ENCODE measurements around the gene ARPC2. TPM values are rescaled to one million over a fixed set of nuclear protein-coding genes. Genes with fewer than 3 reads are reported as not detected.
"Not testable (repeated sequence)": the region's sequence is repeated elsewhere in the genome, so short reads cannot be mapped to it uniquely, and the experiment has no call there.

The ARPC2 gene
- total RNA-seq, 1 donor from 2014 or later = 213 TPM

DNA sequence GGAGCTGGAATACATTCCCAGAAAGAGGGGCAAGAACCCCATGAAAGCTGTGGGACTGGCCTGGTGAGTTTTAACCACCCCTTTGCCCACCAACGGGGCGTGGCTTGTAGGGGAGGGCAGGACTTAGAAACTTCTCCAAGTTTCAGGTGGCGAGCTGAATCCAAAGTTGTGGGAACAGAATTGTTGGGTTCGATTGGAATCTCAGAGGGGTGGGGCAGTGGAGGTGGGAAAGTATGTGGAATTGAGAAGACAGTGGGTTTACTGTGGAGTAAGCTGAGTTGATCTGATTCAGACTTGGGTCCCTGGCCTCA, 54.5 kb downstream of the ARPC2 start:
- DNase-seq = no peak

DNA sequence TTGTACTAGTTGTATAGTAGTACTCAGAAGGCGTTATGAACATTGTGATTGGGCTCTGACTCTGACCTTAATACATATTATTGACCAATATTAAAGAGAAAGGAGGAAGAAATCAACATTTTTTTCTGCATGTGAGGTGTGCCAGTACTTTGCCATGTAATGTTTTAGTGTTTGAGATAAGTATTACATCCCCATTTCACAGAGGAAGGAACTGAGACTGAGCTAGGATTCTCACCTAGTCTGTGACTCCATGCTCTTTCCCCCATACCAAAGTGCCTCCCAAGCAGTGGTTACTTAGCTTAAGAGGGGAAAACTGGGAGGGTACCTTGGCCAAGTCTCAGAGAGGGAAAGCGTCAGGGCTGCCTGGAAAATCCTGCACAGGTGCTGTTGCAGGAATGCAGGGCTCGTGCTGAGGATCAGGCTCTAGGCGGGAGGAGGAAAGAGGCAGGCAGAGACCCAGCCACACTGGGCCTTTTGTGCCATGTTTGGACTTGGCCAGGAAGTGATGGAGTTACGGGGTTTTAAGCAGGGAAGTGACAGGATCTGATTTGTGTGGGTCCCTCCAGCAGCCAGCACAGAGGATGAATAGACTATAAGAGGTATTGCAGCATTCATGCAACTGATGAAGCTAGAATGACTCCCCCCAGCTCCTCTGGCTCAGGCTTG, 55.0 kb downstream of the ARPC2 start:
- DNase-seq = no peak

DNA sequence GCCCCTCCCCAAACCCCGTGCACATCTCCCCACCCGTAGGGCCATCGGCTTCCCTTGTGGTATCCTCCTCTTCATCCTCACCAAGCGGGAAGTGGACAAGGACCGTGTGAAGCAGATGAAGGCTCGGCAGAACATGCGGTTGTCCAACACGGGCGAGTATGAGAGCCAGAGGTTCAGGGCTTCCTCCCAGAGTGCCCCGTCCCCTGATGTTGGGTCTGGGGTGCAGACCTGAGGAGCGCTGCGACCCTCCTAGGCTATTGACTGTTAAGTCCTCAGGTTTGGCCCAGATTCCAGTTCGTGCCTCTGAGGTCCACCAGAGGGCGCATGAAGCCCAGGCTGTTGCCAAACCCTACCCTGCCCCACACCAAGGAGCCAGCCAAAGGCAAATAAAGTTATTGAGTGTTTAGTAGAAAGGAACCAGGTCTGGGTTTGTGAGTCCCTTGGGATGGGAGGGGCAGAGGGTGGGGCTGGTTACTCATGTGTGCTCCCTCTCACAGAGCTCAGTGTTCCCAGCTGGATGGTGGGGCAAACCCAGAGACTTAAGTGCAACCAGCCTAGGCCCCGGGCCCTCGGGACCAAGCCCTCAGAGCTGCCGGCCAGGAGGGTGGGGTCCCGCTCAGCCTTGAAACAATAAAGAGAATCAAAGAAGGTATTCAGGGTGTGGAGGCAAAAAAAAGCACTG, 55.7 kb downstream of the ARPC2 start:
- DNase-seq = peak; percentile 91

DNA sequence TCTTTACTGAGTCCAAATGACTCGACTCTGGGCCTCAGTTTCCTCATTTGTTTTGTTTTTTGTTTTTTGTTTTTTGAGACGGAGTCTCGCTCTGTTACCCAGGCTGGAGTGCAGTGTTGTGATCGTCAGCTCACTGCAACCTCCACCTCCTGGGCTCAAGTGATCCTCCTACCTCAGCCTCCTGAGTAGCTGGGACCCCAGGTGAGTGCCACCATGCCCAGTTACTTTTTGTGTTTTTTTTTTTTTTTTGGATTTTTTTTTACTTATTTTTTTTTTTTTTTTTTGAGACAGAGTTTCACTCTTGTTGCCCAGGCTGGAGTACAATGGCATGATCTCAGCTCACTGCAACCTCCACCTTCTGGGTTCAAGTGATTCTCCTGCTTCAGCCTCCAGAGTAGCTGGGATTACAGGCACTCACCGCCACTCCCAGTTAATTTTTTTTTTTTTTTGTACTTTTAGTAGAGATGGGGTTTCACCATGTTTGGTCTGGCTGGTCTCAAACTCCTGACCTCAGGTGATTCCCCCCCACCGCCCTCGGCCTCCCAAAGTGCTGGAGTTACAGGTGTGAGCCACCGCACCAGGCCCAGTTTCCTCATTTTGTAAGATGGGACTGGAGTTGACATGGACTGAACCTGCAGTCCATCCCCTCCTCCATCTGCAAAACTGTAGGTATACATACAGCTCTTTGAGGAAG, 56.4 kb downstream of the ARPC2 start:
- not testable (repeated sequence) for DNase-seq

DNA sequence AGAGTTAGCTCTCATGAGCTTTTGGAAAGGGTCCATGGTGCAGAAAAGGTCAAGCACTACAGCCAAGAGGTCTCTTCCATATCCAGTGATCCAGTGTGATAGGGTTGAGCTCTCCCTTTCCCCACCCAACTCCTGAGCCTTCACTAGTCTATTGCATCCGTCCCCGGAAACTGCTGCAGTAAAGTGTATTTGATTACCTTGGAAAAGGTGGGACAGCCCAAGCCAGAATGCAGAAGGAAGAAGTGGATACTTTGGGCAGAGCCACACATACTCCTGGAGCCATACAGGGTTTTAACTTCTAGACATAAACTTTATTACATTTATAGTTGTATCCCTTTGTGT, 56.9 kb downstream of the ARPC2 start:
- no peak for DNase-seq

DNA sequence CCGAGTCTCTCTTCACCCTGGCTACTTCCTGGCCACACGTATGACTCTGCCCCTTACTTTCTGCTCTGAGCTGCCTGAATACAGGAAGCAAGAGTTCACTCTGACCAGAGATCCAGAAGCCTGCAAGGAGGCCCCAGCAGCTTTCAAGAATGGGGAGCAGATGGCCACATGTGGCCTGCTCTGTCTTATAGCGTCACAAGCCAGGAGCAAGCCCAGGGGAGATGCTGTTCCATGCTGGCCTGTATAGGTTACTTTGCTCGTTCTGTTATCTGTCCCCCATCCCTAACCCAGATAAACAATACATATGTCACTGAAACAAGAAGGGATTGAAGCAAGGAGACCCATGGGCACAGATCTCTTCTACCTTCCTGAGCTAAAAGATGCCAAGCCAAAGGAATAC, 57.6 kb downstream of the ARPC2 start:
- no peak for DNase-seq

DNA sequence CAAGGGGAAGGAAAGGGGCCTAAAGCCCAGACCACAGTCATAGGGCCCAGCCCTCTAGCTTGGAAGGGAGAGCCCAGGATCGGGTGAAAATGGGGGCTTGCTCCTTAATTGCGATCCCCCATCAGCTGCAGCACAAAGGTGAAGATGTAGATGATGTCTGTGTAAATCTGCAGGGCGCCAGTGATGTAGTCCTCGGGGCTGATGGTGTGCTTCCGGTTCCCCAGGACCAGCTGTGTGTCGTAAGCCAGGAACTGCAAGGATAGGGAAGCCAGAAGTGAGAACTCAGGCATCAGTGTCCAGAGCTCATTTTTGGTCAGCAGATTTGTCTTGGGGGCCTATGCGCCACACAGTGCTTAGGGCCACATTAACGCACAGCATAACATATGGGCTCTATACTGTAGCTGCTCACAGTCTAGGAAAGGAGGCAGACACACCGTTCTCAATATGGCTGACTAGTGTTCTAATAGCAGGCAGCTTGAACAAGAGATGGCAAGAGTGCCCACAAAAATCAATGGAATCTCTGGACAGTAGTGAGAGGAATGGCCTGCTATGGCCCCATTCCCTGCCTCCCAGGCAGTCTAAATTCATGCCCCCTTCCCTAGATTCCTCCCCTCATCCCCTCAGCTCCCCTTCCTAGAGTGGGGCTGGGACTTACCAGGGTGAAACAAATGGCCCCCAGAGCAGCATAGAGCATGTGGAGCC, 58.5 kb downstream of the ARPC2 start:
- DNase-seq = no peak

DNA sequence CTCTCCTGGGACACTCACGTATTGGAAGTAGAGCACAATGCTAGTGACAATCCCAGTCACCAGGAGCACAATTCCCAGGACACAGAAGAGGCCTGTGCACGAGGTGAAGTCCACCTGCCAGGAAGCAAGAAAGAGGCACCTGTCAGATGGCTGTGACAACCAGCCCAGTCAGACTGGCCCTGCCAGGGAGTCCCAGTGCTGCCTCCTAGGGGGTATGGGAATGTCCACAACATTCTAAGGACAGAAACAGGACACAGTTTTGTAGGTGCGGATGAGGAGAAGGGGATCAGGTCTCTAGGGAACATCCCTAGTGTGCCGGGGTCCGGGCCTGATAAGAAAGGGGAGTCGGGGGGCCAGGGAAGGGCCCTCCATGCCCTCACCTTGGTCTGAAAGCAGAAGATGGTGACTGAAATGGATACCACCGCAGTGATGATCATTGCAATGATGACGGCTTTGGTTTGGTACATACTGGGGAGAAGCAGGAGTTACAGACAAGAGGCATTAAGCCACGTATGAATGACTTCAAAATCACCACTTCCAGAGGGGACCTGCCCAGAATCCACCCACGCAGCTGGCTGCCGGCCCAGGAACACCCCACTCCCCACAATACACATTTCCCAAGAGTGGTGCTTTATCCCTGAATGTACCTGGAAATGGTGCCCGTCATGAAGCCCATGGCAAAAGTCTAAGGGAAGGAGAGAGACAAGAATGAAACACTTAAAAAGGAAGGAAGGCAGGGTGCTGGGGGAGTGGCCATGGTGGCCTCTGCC, 60.2 kb downstream of the ARPC2 start:
- no peak for DNase-seq

DNA sequence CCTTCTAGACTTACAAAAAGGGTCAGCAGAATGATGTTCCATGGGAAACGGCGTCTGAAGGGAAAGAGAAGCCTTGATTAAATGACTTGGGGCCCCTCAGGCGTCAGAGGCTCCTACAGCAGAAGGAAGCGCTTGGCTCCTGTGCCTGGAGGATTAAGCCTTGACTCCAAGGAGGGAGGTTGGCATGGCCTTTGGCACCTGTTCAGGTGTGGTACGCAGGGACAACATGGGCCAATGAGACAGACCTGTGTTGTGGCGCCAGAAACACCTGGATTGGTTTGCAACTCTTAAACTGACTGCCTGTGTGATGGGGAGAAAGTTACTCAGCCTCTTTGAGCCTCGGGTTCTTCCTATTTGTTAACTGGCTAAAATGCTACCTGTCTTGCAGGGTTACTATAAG, 60.9 kb downstream of the ARPC2 start:
- DNase-seq = no peak

DNA sequence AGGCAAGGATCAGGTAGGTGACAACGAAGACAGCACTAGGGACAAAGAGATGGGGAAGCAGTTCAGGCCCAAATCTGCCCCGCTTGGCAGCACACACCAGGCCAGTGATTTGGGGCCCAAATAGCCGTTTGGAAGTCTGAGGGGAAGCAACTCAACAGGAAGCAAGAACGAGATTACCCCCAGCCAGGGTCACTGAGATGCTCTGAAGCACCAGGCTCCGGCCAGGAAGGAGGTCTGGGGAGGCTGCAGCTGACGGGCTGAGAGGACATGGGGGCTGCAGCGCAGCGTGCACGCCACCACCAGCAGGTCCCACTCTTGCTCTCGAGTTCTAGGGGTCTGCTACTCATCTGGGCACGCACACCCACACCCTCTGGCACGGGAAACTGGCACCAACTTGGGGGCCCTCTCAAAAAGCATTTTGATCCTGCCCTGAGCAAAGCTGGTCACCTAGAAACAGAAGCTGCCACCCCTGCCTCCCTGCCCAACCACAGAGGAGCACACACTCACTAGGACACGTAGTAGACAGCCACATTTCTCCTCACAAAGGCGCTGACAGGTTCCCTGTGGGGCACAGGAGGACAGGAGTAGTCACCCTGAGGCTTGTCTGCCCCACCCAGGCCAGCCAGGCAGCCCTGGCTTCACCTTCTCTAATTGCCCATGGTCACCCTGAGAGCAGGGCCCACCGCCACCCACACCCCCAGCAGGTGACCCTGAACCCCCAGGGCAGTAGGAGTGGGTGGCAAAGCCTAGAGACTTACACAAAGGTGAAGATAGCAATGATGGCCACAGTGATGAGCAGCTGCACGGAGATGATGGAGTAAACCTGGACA, 61.8 kb downstream of the ARPC2 start:
- DNase-seq = no peak

DNA sequence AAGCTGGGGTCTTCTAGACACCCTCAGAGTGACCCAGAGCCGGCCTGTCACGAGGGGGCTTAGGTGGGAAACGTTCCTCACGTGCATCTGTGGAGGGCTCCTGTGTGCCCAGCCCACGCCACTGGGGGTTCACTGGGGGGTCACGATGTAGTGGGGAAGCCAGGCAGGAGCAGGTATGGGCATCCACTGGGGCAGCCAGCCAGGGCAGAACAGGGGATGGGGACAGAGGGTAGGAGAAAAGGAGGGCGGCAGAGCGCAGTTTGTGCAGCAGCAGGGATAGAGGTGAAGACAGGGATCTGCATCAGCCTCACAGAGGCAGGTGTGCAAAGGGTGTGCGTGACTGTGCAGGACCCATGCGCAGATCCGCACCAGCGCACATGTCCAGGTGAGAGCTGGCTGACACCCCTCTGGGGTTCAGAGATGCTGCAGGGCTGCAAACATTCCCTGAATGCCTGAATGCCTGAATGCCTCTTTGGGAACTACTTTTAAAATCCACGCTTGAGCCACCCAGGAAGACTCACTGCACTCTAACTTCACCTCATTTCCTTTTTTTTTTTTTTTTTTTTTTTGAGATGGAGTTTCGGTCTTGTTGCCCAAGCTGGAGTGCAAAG, 63.4 kb downstream of the ARPC2 start:
- no peak for DNase-seq

DNA sequence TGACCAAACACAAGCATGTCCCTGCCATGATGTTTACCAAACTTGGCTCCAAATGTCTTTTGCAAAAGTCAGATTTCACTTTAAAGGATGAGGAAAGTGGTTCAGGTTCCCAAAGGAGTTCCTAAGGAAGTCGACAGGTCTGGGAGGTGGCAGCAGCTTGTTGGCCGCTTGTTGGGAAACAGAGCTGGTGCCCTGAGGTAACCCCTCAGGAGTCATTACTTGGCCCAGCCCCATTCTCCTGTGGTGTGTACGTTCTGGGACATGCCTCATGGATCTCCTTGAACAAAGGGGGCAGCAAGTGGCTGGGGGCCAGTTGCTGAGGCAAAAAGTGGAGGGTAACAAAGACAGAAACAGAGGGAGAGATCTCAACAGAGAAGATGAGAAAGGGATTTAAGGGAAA, 64.5 kb downstream of the ARPC2 start:
- DNase-seq = no peak

DNA sequence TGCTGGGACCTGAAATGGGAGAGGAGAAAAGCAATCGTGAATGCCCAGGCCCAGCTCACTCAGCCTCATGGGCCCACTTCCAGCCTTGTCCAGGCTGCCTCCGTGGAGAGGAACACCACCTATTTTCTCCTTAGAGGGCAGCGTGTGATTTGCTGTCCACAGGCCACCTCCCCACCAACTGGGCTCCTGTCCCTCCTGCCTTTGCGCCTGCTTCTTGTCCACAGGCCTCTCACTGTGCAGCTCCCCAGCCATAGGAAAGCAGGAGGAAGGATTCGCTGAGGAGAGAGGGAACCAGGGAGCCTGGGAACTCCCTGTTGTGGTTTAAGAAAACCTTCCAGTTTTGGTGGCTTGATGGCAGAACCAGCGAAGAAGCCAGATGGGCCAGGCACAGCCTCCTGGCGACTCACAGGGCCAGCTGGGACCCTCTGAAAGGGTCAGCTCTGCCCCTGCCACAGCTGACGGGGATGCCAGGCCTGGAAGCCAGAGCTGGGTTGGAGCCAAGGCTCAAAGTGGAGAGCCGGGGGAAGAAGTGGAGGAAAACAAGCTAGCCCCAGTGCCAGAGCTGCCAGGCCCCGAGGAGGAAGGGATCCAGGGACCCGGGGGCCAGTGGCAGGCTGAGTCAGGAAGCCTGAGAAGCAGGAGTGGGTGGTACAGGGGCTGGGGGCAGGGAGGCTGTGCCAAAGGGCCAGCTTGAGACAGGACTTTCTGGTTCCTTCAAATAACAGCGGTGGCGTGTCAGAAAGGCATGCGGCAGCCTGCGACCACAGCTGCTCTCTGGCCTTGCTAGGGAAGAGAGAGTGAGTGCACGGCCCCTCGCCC, 65.4 kb downstream of the ARPC2 start:
- DNase-seq = peak; percentile 84

DNA sequence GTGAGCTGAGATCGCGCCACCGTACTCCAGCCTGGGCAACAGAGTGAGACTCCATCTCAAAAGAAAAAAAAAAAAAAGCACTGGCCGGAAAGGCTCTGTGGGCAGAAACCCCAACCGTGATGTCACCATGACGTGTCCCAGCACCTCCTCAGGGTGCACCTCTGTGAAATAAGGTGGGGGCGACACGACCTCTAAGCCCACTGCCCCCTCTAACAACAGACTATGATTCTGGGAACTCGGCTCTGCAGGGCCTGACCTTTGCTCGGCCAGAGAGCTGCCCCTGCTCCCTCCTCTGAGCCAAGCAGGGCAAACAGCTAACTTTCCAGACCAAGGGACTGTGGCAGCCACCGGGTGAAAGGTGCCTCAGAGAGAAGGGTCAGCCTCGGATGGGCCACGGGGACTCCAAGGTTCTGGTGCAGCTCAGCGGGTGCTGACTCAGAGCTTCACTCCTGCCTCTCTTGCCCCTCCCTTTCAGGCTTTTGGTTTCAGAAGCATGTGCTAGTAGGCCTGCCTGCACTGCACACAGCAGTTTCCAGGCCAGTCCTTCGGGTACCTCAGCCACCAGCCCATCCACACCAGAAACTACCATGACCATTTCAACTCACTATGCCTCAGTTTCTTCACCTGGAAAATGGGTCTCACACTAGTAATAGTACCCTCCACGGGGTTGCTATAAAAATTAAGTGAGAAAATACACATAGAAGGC, 67.3 kb downstream of the ARPC2 start:
- DNase-seq = no peak

DNA sequence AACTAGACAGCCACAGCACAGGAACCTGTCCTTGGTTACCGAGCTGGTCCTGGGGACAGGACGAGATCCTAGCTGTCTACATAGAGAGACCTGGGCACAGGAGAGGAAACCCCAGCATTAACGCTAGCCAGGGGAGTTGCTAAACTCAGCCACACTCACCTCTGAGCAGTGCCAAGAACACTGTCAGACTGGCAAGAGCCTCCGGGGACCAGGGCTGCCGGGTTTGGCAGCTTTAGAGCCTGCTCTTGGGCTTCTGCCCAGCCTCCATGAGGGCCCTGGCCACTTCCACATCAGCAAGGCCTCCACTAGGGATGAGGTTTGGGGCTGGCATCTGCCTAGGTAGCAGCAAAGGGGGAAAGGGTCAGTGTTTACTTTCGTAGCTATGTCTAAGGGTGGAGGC, 68.6 kb downstream of the ARPC2 start:
- DNase-seq = no peak

DNA sequence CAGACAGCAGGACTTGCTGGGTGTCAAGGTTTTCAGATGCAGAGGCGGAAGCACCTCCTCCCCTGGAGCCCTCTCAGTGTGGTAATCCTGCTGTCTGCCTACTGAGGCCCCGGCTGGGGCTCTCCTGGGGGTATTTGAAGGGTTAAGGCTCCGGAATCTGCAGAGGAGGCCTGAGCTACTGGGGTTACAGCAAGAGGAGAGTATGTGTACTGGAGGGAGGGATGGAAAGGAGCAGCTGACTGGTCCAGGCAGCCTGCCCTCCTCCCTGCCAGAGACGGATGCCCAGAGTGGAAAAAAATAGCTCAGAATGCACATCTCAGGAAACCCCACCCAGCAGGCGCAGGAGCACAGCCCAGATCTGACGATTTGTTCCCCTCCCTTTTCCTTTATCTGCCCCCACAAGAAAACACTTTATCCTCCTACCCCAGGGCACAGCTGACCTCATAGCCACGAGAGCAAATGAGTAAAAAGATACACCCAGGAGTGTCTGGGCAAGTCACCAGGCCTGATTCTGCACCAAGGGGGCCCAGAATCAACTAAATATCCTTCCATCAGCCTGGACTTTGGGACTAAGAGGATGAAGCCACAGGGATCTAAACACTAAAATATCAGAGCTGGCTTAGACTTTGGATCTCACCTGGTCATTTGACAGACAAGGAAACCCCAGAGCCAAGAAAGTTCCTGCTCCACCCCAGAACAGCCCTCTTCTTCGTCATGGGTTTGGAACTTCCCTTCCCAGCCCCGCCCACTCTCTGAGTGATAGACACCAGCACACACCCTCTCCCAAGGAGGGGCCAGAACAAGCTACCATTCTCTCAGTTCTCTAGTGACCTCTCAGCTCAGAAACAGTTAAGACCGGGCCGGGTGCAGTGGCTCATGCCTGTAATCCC, 69.8 kb downstream of the ARPC2 start:
- peak; percentile 98 for DNase-seq

DNA sequence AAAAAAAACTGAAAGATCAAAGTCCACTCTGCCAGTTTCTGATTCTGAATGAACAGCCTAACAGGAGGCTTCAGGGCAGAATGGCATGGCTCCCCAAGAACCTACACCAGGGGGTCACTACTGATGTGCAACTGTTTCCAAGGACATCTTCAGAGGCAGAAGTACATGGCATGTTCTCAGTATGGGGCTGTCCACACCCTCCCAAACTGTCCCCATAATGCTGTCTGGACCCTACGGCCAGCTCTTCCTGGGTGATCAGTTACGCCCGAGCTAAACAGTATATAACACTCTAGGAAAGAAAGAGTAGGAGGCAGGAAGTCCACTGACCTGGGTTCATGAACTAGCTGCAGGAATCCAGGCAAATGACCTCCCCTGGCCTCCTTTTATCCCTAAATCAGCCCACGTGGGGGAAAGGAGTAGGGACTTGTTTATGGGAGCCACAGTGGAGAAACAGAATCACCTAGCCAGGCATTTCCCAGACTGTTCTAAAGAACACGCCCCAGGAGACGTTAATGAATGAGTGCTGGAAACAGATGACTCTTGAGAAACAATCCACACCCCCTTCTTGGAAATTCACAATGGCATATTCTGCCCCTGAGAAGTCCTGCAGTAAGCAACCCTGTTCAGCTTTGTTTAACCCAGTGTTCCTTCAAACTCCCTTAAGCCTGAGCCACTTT, 72.8 kb downstream of the ARPC2 start:
- DNase-seq = peak; percentile 59
